Measurements from ENCODE around the gene CCDC68. TPM values are rescaled to one million over a fixed set of nuclear protein-coding genes. Genes with fewer than 3 reads are reported as not detected.

Gene CCDC68
- total and polyA plus RNA-seq, 2 of the 13 experiments (the other 11 are each of a cell fraction or from before 2014, with no cell fraction given): 4.6 to 13.3 TPM

DNA sequence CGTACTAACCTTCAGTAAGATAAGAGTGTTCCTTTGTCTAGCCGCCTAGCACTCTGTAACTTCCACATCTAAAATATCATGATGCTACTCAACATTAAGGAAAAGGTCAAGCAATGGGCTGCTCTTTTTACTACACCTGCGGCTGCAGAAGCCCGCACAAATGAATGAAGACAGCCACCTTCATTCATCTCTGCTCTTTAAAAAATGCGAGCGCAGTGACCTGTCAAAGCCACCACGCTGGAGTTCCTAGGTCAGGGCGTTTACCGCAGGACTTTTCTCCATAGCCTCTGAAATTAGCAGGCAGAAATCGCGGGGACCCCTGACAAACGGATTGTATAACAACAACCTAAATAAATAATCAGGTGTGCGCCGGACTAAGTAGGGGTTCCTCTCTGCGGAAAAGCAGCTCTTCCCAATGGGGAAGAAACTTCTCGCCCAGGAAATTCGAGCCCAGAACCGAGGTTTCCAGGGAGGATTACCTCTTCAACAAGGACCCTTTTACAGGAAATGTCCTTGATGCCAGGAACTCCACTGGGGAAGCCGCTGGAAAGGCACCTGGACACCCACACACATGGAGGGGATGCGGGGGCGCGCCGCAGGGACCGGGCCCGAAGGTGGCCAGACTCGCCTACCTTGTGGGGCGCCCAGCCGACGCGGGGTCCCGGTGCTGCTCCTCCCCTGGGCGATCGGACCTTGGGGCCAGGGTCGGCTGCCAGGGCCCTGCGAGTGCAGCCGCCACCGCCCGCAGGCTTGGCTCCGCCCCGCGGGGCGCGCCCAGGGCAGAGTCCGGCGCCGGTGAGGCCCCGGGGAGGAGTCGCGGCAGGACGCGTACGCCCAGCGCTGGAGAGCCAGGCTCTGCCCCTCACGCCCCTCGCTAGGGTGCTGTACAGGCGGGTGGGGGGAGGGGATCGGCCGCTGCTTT, at the start of gene CCDC68 (continued):
- TF ChIP-seq, protein P1, sequence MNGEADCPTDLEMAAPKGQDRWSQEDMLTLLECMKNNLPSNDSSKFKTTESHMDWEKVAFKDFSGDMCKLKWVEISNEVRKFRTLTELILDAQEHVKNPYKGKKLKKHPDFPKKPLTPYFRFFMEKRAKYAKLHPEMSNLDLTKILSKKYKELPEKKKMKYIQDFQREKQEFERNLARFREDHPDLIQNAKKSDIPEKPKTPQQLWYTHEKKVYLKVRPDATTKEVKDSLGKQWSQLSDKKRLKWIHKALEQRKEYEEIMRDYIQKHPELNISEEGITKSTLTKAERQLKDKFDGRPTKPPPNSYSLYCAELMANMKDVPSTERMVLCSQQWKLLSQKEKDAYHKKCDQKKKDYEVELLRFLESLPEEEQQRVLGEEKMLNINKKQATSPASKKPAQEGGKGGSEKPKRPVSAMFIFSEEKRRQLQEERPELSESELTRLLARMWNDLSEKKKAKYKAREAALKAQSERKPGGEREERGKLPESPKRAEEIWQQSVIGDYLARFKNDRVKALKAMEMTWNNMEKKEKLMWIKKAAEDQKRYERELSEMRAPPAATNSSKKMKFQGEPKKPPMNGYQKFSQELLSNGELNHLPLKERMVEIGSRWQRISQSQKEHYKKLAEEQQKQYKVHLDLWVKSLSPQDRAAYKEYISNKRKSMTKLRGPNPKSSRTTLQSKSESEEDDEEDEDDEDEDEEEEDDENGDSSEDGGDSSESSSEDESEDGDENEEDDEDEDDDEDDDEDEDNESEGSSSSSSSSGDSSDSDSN (CRISPR knock-in tag; IDR thresholded peaks at IDR 0.05): peak; percentile 80
- TF ChIP-seq ZEB1 (IDR thresholded peaks at IDR 0.05; ENCODE audit: insufficient replicate concordance, low read depth) (peak; percentile 45), ELF3 (CRISPR knock-in tag; IDR thresholded peaks at IDR 0.05) (0 out of 2 replicates have a peak, but pooled peaks have one; percentile 28), POGZ (CRISPR knock-in tag; IDR thresholded peaks at IDR 0.05) (peak; percentile 77; the same call in 1 of the 2 replicates), CCDC6 (CRISPR knock-in tag; IDR thresholded peaks at IDR 0.05) (no peak), ETV5 (CRISPR knock-in tag; IDR thresholded peaks at IDR 0.05; ENCODE audit: borderline replicate concordance) (0 out of 2 replicates have a peak, but pooled peaks have one; percentile 19), PAWR (CRISPR knock-in tag; IDR thresholded peaks at IDR 0.05; ENCODE audit: borderline replicate concordance) (no peak), HNRNPLL (IDR thresholded peaks at IDR 0.05; ENCODE audit: low read depth, low read length, poor library complexity, severe bottlenecking) (peak; percentile 44), ZNF777 (CRISPR knock-in tag; IDR thresholded peaks at IDR 0.05) (no peak), ZNF549 (CRISPR knock-in tag; IDR thresholded peaks at IDR 0.05) (no peak), TRIM24 (CRISPR knock-in tag; IDR thresholded peaks at IDR 0.05) (no peak), ZKSCAN1 (IDR thresholded peaks at IDR 0.05; ENCODE audit: low read length) (no peak), ZNF354B (CRISPR knock-in tag; IDR thresholded peaks at IDR 0.05) (no peak), ZNF567 (CRISPR knock-in tag; IDR thresholded peaks at IDR 0.05; ENCODE audit: borderline replicate concordance) (no peak; the same call in 1 of the 2 replicates), AHR (CRISPR knock-in tag; IDR thresholded peaks at IDR 0.05) (no peak), TBX3 (IDR thresholded peaks at IDR 0.05; ENCODE audit: borderline replicate concordance) (no peak), ZNF234 (CRISPR knock-in tag; conservative IDR thresholded peaks at IDR 0.05) (no peak), SMYD3 (CRISPR knock-in tag; IDR thresholded peaks at IDR 0.05) (no peak), ZFP41 (CRISPR knock-in tag; IDR thresholded peaks at IDR 0.05; ENCODE audit: borderline replicate concordance) (no peak), ZFP36 (IDR thresholded peaks at IDR 0.05; ENCODE audit: borderline replicate concordance, low read depth, low read length, partially characterized antibody) (no peak), HMGXB4 (CRISPR knock-in tag; IDR thresholded peaks at IDR 0.05; ENCODE audit: borderline replicate concordance in 1 of 2, low read depth in 1 of 2) (peak in 1 of 2 experiments; percentile 72; a peak in 2 of 4 replicates), DPF2 (CRISPR knock-in tag; IDR thresholded peaks at IDR 0.05; ENCODE audit: borderline replicate concordance, low read depth) (0 out of 2 replicates have a peak, but pooled peaks have one; percentile 36), NBN (conservative IDR thresholded peaks at IDR 0.05) (no peak), ZNF451 (CRISPR knock-in tag; IDR thresholded peaks at IDR 0.05) (peak; percentile 71; the same call in 1 of the 2 replicates)
- TF ChIP-seq, protein P2, sequence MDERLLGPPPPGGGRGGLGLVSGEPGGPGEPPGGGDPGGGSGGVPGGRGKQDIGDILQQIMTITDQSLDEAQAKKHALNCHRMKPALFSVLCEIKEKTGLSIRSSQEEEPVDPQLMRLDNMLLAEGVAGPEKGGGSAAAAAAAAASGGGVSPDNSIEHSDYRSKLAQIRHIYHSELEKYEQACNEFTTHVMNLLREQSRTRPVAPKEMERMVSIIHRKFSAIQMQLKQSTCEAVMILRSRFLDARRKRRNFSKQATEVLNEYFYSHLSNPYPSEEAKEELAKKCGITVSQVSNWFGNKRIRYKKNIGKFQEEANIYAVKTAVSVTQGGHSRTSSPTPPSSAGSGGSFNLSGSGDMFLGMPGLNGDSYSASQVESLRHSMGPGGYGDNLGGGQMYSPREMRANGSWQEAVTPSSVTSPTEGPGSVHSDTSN (CRISPR knock-in tag; IDR thresholded peaks at IDR 0.05): no peak

Data from HepG2 (cell line).